OCI-LY1 (cell line): ENCODE results near the gene MCTP1.
"Not testable (repeated sequence)": the region's sequence is repeated elsewhere in the genome, so short reads cannot be mapped to it uniquely, and the experiment has no call there.

Experiments
- H2AFZ ChIP-seq: fragments of 200-600 bp; sonication (generic), shearing (Covaris generic); 2 replicates; pipeline ENCODE4 v1.6.0; 2014; ENCODE audit warnings: antibody characterized with exemption, mild to moderate bottlenecking, low read length
- H3F3A ChIP-seq: fragments of 200-600 bp; sonication (generic), shearing (Covaris generic); 2 replicates; pipeline ENCODE4 v1.6.0; 2014; ENCODE audit warnings: mild to moderate bottlenecking, antibody characterized with exemption, low read length, moderate library complexity; ENCODE audit not compliant: insufficient read depth
- H3K27ac ChIP-seq: fragments of 200-600 bp; sonication (generic); 2 replicates; pipeline ENCODE4 v1.5.1; 2014; ENCODE audit warnings: low read length, mixed run types, mild to moderate bottlenecking, low read depth; ENCODE audit not compliant: poor library complexity, severe bottlenecking
- H3K27me3 ChIP-seq: fragments of 200-600 bp; sonication (generic); 2 replicates; pipeline ENCODE4 v1.6.0; 2014; ENCODE audit warnings: antibody characterized with exemption, mild to moderate bottlenecking, low read length, moderate library complexity; ENCODE audit not compliant: insufficient read depth
- H3K36me3 ChIP-seq: fragments of 200-600 bp; sonication (generic); 2 replicates; pipeline ENCODE4 v1.6.1; 2014; ENCODE audit warnings: mild to moderate bottlenecking, antibody characterized with exemption, low read length, moderate library complexity, mixed read lengths; ENCODE audit not compliant: insufficient read depth
- H3K4me1 ChIP-seq: fragments of 200-600 bp; sonication (generic); 2 replicates; pipeline ENCODE4 v1.5.1; 2014; ENCODE audit warnings: mild to moderate bottlenecking, low read length, moderate library complexity; ENCODE audit not compliant: insufficient read depth, severe bottlenecking
- H3K4me2 ChIP-seq: fragments of 200-600 bp; sonication (generic), shearing (Covaris generic); 2 replicates; pipeline ENCODE4 v1.6.1; 2014; ENCODE audit warnings: low read length
- H3K4me3 ChIP-seq: fragments of 200-600 bp; sonication (generic); 2 replicates; pipeline ENCODE4 v1.5.1; 2014; ENCODE audit warnings: low read length, low read depth, mild to moderate bottlenecking, mixed read lengths; ENCODE audit not compliant: poor library complexity, severe bottlenecking
- H3K79me2 ChIP-seq: fragments of 200-600 bp; shearing (Covaris generic); 2 replicates; pipeline ENCODE4 v1.6.1; 2016; ENCODE audit warnings: mixed run types, low read length, mixed read lengths; ENCODE audit not compliant: insufficient read depth
- H3K9ac ChIP-seq: fragments of 200-600 bp; sonication (generic), shearing (Covaris generic); 2 replicates; pipeline ENCODE4 v1.6.1; 2014; ENCODE audit warnings: mild to moderate bottlenecking, low read length, mixed read lengths
- H3K9me2 ChIP-seq: fragments of 200-600 bp; sonication (generic), shearing (Covaris generic); 2 replicates; pipeline ENCODE4 v1.6.1; 2014; ENCODE audit warnings: low read depth, mild to moderate bottlenecking, low read length, mixed read lengths
- H3K9me3 ChIP-seq: fragments of 200-600 bp; shearing (Covaris generic); 2 replicates; pipeline ENCODE4 v1.6.1; 2014; ENCODE audit warnings: low read length, mixed read lengths
- H4K20me1 ChIP-seq: fragments of 200-600 bp; sonication (generic), shearing (Covaris generic); 2 replicates; pipeline ENCODE4 v1.6.0; 2016; ENCODE audit warnings: mild to moderate bottlenecking, low read length; ENCODE audit not compliant: insufficient read depth
- CTCF ChIP-seq: fragments of 200-600 bp; sonication (generic), shearing (Covaris generic); IDR thresholded peaks from 2 replicates; pipeline ENCODE4 v1.5.1; 2017; ENCODE audit warnings: mild to moderate bottlenecking, antibody characterized with exemption, low read length, moderate library complexity, mixed read lengths
- EZH2 ChIP-seq: fragments of 200-600 bp; sonication (generic), shearing (Covaris generic); IDR thresholded peaks from 2 replicates; pipeline ENCODE4 v1.8.0; 2017; ENCODE audit warnings: borderline replicate concordance, mixed run types, mild to moderate bottlenecking, antibody characterized with exemption, low read length, moderate library complexity, mixed read lengths

Gene MCTP1

GRCh38 chr5:94968507-94969095, 316.3 kb downstream of the MCTP1 start:
- Histone ChIP-seq H4K20me1 (no peaks in the 10 kb centered on the region), H3K79me2 (no peaks in the 10 kb centered on the region), H3K4me2 (no peak overlapping the region), H3K9ac (no peak overlapping the region), H3K9me3 (no peaks in the 10 kb centered on the region), H2AFZ (no peak overlapping the region), H3F3A (no peaks in the 10 kb centered on the region), H3K4me3 (no peak overlapping the region), H3K4me1 (no peaks in the 10 kb centered on the region), H3K9me2 (no peaks in the 10 kb centered on the region), H3K27me3 (no peaks in the 10 kb centered on the region), H3K27ac (no peak overlapping the region), H3K36me3 (no peaks in the 10 kb centered on the region)
- TF ChIP-seq EZH2 (no peak), CTCF (peak; percentile 73)

- Histone ChIP-seq H3K4me1 (no peaks in the 10 kb centered on the region), H4K20me1 (no peaks in the 10 kb centered on the region), H3K27ac (no peak overlapping the region), H3K36me3 (no peaks in the 10 kb centered on the region), H3K9me3 (no peaks in the 10 kb centered on the region), H2AFZ (no peak overlapping the region), H3K4me2 (no peak overlapping the region), H3K4me3 (no peak overlapping the region), H3K79me2 (no peaks in the 10 kb centered on the region), H3K9ac (no peak overlapping the region), H3F3A (no peaks in the 10 kb centered on the region), H3K27me3 (no peaks in the 10 kb centered on the region), H3K9me2 (no peaks in the 10 kb centered on the region)
- TF ChIP-seq EZH2: no peak
- TF ChIP-seq CTCF: no peak
Observed at GRCh38 chr5:94967525-94967924, 317.4 kb downstream of the MCTP1 start.

GRCh38 chr5:94959279-94959678, 325.6 kb downstream of the MCTP1 start:
- not testable (repeated sequence) for H4K20me1 ChIP-seq, H3K79me2 ChIP-seq, H2AFZ ChIP-seq

GRCh38 chr5:94945656-94946055, 339.2 kb downstream of the MCTP1 start:
- Histone ChIP-seq H3K9me3 (no peaks in the 10 kb centered on the region), H2AFZ (no peak overlapping the region), H3K9me2 (no peaks in the 10 kb centered on the region), H3K4me3 (no peak overlapping the region), H4K20me1 (no peaks in the 10 kb centered on the region), H3K27me3 (no peaks in the 10 kb centered on the region), H3K4me1 (no peaks in the 10 kb centered on the region), H3K27ac (no peak overlapping the region), H3F3A (no peaks in the 10 kb centered on the region), H3K4me2 (no peak overlapping the region), H3K9ac (no peak overlapping the region), H3K79me2 (no peaks in the 10 kb centered on the region), H3K36me3 (no peaks in the 10 kb centered on the region)
- TF ChIP-seq CTCF (no peak), EZH2 (no peak)

More at GRCh38 chr5:94959279-94959678, 325.6 kb downstream of the MCTP1 start:
- H3K9ac ChIP-seq, H3F3A ChIP-seq, H3K9me3 ChIP-seq, H3K4me2 ChIP-seq, H3K36me3 ChIP-seq, H3K27ac ChIP-seq, H3K4me3 ChIP-seq, H3K4me1 ChIP-seq, H3K9me2 ChIP-seq, H3K27me3 ChIP-seq: not testable (repeated sequence)
